Measurements from ENCODE around the gene ATP7A. TPM values are rescaled to one million over a fixed set of nuclear protein-coding genes. Genes with fewer than 3 reads are reported as not detected.
"Not testable (repeated sequence)": the region's sequence is repeated elsewhere in the genome, so short reads cannot be mapped to it uniquely, and the experiment has no call there.

Gene ATP7A
- total and polyA plus RNA-seq, 2 donors (not counting 3 experiments of a cell fraction or from before 2014, with no cell fraction given) = 3.1 to 8.8 TPM

DNA sequence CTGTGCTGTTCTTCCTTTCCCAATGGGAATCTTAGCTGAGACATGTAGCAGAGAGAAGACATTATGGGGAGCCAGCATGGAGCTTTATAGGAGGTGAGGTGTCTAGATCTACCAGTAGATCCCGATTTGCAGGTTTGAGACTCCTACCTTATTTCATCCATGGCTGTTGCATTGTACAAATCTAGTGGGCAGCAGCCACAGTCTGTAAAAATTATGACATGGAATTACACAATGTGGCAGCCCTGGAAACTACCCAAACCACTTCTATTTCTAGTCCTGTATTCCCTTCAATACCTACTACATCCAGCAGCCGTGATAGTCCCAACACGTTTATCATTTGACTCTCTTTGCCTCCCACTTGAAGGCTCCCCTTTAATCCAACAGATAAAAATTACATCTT is 8.1 kb downstream of the ATP7A start:
- ChIA-PET CTCF (interaction anchor here (1.3 to 1.4 kb wide), 2 partner anchors 10 to 19 kb away, joined by 3 read pairs; partner anchors contain the start of gene COX7B), POLR2A (no interaction called here)
- no peak overlapping the region for H3K9ac ChIP-seq (replicated peaks; ENCODE audit: extremely low read depth, insufficient read depth, low read length)
- no TSS peak for BruUV-seq (replicated peaks)
- no peak overlapping the region for H2AFZ ChIP-seq (ENCODE audit: low read depth, low read length)
- H3K9me3 ChIP-seq (replicated peaks; ENCODE audit: control insufficient read depth, insufficient read depth, low read length) = no peaks in the 10 kb centered on the region
- dilution Hi-C loops (cut with MboI; ENCODE audit: extremely low pct_ligation_motif_present, low sequenced_read_pairs) = no loop called here
- no peaks in the 10 kb centered on the region for H3K79me2 ChIP-seq (ENCODE audit: control insufficient read depth, insufficient read depth, low read length)
- FAIRE-seq (no peak), DNase-seq (ENCODE audit: low read depth, low spot score) (no peak)
- intact Hi-C loops (cut with micrococcal nuclease) = no loop called here
- H3K9me1 ChIP-seq (replicated peaks; ENCODE audit: control insufficient read depth, extremely low read depth, insufficient read depth, low read length) = no peaks in the 10 kb centered on the region
- H3K27ac ChIP-seq (ENCODE audit: insufficient read depth, low read depth, low read length) = no peak overlapping the region
- no peaks in the 10 kb centered on the region for H3K27me3 ChIP-seq (ENCODE audit: control insufficient read depth in 2 of 2, insufficient read depth in 2 of 2, low read length in 2 of 2)
- no peak overlapping the region for H3K4me2 ChIP-seq (ENCODE audit: insufficient read depth, low read length)
- H3K36me3 ChIP-seq (ENCODE audit: control insufficient read depth in 2 of 2, extremely low read depth in 1 of 2, insufficient read depth in 2 of 2, low read length in 2 of 2) = no peaks in the 10 kb centered on the region
- no peaks in the 10 kb centered on the region for H4K20me1 ChIP-seq (replicated peaks; ENCODE audit: control insufficient read depth, extremely low read depth, insufficient read depth, low read length)
- TF ChIP-seq EZH2 (IDR thresholded peaks at IDR 0.05; ENCODE audit: borderline replicate concordance, low read depth, low read length, severe bottlenecking) (no peak), POLR2AphosphoS5 (IDR thresholded peaks at IDR 0.05; ENCODE audit: insufficient read depth, low read depth, low read length) (no peak)
- TF ChIP-seq, protein P1, sequence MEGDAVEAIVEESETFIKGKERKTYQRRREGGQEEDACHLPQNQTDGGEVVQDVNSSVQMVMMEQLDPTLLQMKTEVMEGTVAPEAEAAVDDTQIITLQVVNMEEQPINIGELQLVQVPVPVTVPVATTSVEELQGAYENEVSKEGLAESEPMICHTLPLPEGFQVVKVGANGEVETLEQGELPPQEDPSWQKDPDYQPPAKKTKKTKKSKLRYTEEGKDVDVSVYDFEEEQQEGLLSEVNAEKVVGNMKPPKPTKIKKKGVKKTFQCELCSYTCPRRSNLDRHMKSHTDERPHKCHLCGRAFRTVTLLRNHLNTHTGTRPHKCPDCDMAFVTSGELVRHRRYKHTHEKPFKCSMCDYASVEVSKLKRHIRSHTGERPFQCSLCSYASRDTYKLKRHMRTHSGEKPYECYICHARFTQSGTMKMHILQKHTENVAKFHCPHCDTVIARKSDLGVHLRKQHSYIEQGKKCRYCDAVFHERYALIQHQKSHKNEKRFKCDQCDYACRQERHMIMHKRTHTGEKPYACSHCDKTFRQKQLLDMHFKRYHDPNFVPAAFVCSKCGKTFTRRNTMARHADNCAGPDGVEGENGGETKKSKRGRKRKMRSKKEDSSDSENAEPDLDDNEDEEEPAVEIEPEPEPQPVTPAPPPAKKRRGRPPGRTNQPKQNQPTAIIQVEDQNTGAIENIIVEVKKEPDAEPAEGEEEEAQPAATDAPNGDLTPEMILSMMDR (IDR thresholded peaks at IDR 0.05; ENCODE audit: extremely low read depth in 1 of 2, insufficient read depth in 1 of 2, low read depth in 1 of 2, low read length in 2 of 2) = no peak
- H3K4me3 ChIP-seq (replicated peaks in 1 of 3; ENCODE audit: insufficient read depth in 1 of 3, low read depth in 1 of 3, low read length in 3 of 3) = no peak overlapping the region
- no peaks in the 10 kb centered on the region for H3K4me1 ChIP-seq (ENCODE audit: control insufficient read depth, extremely low read depth, insufficient read depth, low read length)

DNA sequence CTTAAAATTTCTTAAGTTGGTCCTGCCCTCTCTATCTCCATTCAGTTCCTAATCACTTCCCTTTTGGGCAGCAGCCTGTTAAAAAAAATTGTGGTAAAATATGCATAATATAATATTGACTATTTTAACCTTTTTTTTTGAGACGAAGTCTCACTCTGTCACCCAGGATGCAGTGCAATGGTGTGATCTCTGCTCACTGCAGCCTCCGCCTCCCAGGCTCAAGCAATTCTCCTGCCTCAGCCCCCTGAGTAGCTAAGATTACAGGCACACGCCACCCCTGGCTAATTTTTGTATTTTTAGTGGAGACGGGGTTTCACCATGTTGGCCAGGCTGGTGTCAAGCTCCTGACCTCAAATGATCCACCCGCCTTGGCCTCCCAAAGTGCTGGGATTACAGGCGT is 8.9 kb downstream of the ATP7A start:
- intact Hi-C loops (cut with micrococcal nuclease); H3K79me2 ChIP-seq (ENCODE audit: control insufficient read depth, insufficient read depth, low read length); H3K4me1 ChIP-seq (ENCODE audit: control insufficient read depth, extremely low read depth, insufficient read depth, low read length); H3K9ac ChIP-seq (replicated peaks; ENCODE audit: extremely low read depth, insufficient read depth, low read length); H3K36me3 ChIP-seq (ENCODE audit: control insufficient read depth in 2 of 2, extremely low read depth in 1 of 2, insufficient read depth in 2 of 2, low read length in 2 of 2); H3K4me3 ChIP-seq (replicated peaks in 1 of 3; ENCODE audit: insufficient read depth in 1 of 3, low read depth in 1 of 3, low read length in 3 of 3); CTCF ChIA-PET; H4K20me1 ChIP-seq (replicated peaks; ENCODE audit: control insufficient read depth, extremely low read depth, insufficient read depth, low read length); H3K9me1 ChIP-seq (replicated peaks; ENCODE audit: control insufficient read depth, extremely low read depth, insufficient read depth, low read length); POLR2A ChIA-PET; H3K27me3 ChIP-seq (ENCODE audit: control insufficient read depth in 2 of 2, insufficient read depth in 2 of 2, low read length in 2 of 2); H3K4me2 ChIP-seq (ENCODE audit: insufficient read depth, low read length); DNase-seq (ENCODE audit: low read depth, low spot score); BruUV-seq (replicated peaks); H3K9me3 ChIP-seq (replicated peaks; ENCODE audit: control insufficient read depth, insufficient read depth, low read length); FAIRE-seq; H2AFZ ChIP-seq (ENCODE audit: low read depth, low read length); H3K27ac ChIP-seq (ENCODE audit: insufficient read depth, low read depth, low read length); dilution Hi-C loops (cut with MboI; ENCODE audit: extremely low pct_ligation_motif_present, low sequenced_read_pairs): not testable (repeated sequence)
